H1 (cell line): ENCODE results near the gene RNF5. TPM values are rescaled to one million over a fixed set of nuclear protein-coding genes. Genes with fewer than 3 reads are reported as not detected.
A peak's percentile ranks its signal among the peaks of the same experiment; 100 is the strongest.

Source experiments
- CTCF ChIA-PET: fragments of 300-600 bp; sonication (Branson Sonifier 250); formaldehyde crosslinking; loops from one replicate; lab custom pipeline; 2021; ENCODE audit not compliant: partially characterized antibody; lab: Charles Lee
- POLR2A ChIA-PET: fragments of 300-600 bp; sonication (Branson Sonifier 250); formaldehyde crosslinking; loops from one replicate; lab custom pipeline; 2021; ENCODE audit warnings: inconsistent platforms; ENCODE audit not compliant: partially characterized antibody; lab: Charles Lee
- DNase-seq, 2 experiments: peaks; one replicate each; pipeline versions ENCODE4 v3.0.0 to v3.0.0-alpha.2; 2010 to 2022; ENCODE audit warnings: low spot score in 2 of 2, low read depth in 1 of 2, mixed read lengths in 1 of 2
- FAIRE-seq: peaks from 2 replicates; lab custom pipeline; 2011; peaks lifted over from hg19 to GRCh38; lab: Jason Lieb, UNC
- H2AFZ ChIP-seq: 2 replicates; pipeline ENCODE4 v1.8.1; 2012; ENCODE audit warnings: low read length, inconsistent platforms
- H2AK5ac ChIP-seq: 2 replicates; pipeline ENCODE4 v1.6.1; 2013; ENCODE audit warnings: low read depth, low read length
- H2BK120ac ChIP-seq: replicated peaks from 2 replicates; pipeline ENCODE3; 2013; ENCODE audit warnings: low read depth, low read length, inconsistent platforms
- H2BK12ac ChIP-seq: 2 replicates; pipeline ENCODE4 v1.6.1; 2013; ENCODE audit warnings: low read depth, low read length
- H2BK15ac ChIP-seq: 2 replicates; pipeline ENCODE4 v1.6.1; 2013; ENCODE audit warnings: low read length
- H2BK20ac ChIP-seq: 2 replicates; pipeline ENCODE4 v1.6.1; 2013; ENCODE audit warnings: low read length
- H2BK5ac ChIP-seq: 2 replicates; pipeline ENCODE4 v1.6.1; 2013; ENCODE audit warnings: low read depth, low read length
- H3K14ac ChIP-seq: 2 replicates; pipeline ENCODE4 v1.6.1; 2013; ENCODE audit warnings: inconsistent platforms; ENCODE audit not compliant: insufficient read length
- H3K18ac ChIP-seq: 2 replicates; pipeline ENCODE4 v1.6.1; 2013; ENCODE audit warnings: low read length; ENCODE audit errors: extremely low read depth
- H3K23ac ChIP-seq: 2 replicates; pipeline ENCODE4 v1.6.1; 2013; ENCODE audit warnings: inconsistent platforms; ENCODE audit not compliant: insufficient read length
- H3K23me2 ChIP-seq: 2 replicates; pipeline ENCODE4 v1.6.1; 2013; ENCODE audit warnings: low read depth, low read length
- H3K27ac ChIP-seq: 2 replicates; pipeline ENCODE4 v1.6.1; 2011; ENCODE audit warnings: low read depth, low read length, inconsistent platforms
- H3K27me3 ChIP-seq, 4 experiments: replicated peaks in 1 of 4; 1 replicate in 1 of 4; 2 replicates in 3 of 4; pipeline versions ENCODE4 v1.6.1 to v1.8.1; 2011 to 2013; ENCODE audit warnings: low read length in 3 of 4, mild to moderate bottlenecking in 3 of 4, inconsistent platforms in 2 of 4, mixed read lengths in 2 of 4, moderate library complexity in 1 of 4; ENCODE audit not compliant: control insufficient read depth in 3 of 4, insufficient read depth in 3 of 4; ENCODE audit errors: extremely low read depth in 1 of 4
- H3K36me3 ChIP-seq, 4 experiments: 2 replicates each; pipeline versions ENCODE4 v1.6.1 to v1.8.1; 2011 to 2013; ENCODE audit warnings: mild to moderate bottlenecking in 4 of 4, low read length in 3 of 4, moderate library complexity in 2 of 4, control low read depth in 1 of 4, inconsistent platforms in 1 of 4; ENCODE audit not compliant: insufficient read depth in 4 of 4, control insufficient read depth in 2 of 4
- H3K4ac ChIP-seq: replicated peaks from 2 replicates; pipeline ENCODE3; 2013; ENCODE audit warnings: low read length, low read depth, mixed read lengths, inconsistent platforms; ENCODE audit not compliant: insufficient read length
- H3K4me1 ChIP-seq, 4 experiments: replicated peaks in 1 of 4; 1 replicate in 1 of 4; 2 replicates in 3 of 4; pipeline versions ENCODE4 v1.6.1 to v1.8.1; 2011 to 2013; ENCODE audit warnings: low read length in 3 of 4, inconsistent platforms in 2 of 4, mixed read lengths in 1 of 4; ENCODE audit not compliant: insufficient read depth in 4 of 4, control insufficient read depth in 3 of 4
- H3K4me2 ChIP-seq, 2 experiments: 2 replicates each; pipeline versions ENCODE4 v1.6.1 to v1.8.1; 2011 to 2013; ENCODE audit warnings: low read depth in 2 of 2, low read length in 2 of 2, control low read depth in 1 of 2, inconsistent platforms in 1 of 2, mild to moderate bottlenecking in 1 of 2; ENCODE audit not compliant: insufficient read depth in 1 of 2
- H3K4me3 ChIP-seq, 4 experiments: fragments of 200-600, 300-600 bp in 1 of 4; sonication (generic), shearing (Covaris generic), sonication (Bioruptor Twin) in 1 of 4; 2 replicates each; pipeline versions ENCODE4 v1.5.1 to v1.8.1; 2011 to 2016; ENCODE audit warnings: low read length in 4 of 4, low read depth in 3 of 4, control low read depth in 2 of 4, inconsistent platforms in 2 of 4, mild to moderate bottlenecking in 2 of 4, mixed read lengths in 1 of 4, moderate library complexity in 1 of 4; ENCODE audit not compliant: insufficient read depth in 2 of 4; ENCODE audit errors: extremely low read depth in 1 of 4
- H3K56ac ChIP-seq: replicated peaks from 2 replicates; pipeline ENCODE3; 2013; ENCODE audit warnings: low read depth, mild to moderate bottlenecking, mixed read lengths, low read length, inconsistent platforms; ENCODE audit not compliant: insufficient read length
- H3K79me1 ChIP-seq: 2 replicates; pipeline ENCODE4 v1.6.1; 2013; ENCODE audit warnings: low read depth, low read length, control low read depth
- H3K79me2 ChIP-seq, 2 experiments: 2 replicates each; pipeline versions ENCODE4 v1.6.1 to v1.8.1; 2012 to 2013; ENCODE audit warnings: low read length in 2 of 2, mild to moderate bottlenecking in 2 of 2, inconsistent platforms in 1 of 2; ENCODE audit not compliant: insufficient read depth in 2 of 2, control insufficient read depth in 1 of 2
- H3K9ac ChIP-seq, 4 experiments: replicated peaks in 1 of 4; 1 replicate in 1 of 4; 2 replicates in 3 of 4; pipeline versions ENCODE4 v1.6.1 to v1.8.1; 2011 to 2013; ENCODE audit warnings: low read depth in 3 of 4, low read length in 3 of 4, control low read depth in 2 of 4, mild to moderate bottlenecking in 2 of 4, moderate library complexity in 2 of 4, inconsistent platforms in 1 of 4; ENCODE audit errors: extremely low read depth in 1 of 4
- H3K9me3 ChIP-seq, 2 experiments: 2 replicates each; pipeline versions ENCODE4 v1.6.1 to v1.8.1; 2012 to 2013; ENCODE audit warnings: mild to moderate bottlenecking in 2 of 2, moderate library complexity in 2 of 2, control low read depth in 1 of 2, inconsistent platforms in 1 of 2, low read depth in 1 of 2, low read length in 1 of 2, mixed read lengths in 1 of 2; ENCODE audit not compliant: insufficient read depth in 2 of 2
- H4K20me1 ChIP-seq, 2 experiments: replicated peaks in 1 of 2; 2 replicates each; pipeline versions ENCODE3 to v1.8.1; 2011 to 2013; ENCODE audit warnings: inconsistent platforms in 2 of 2, low read length in 2 of 2, mild to moderate bottlenecking in 1 of 2; ENCODE audit not compliant: insufficient read depth in 2 of 2, control insufficient read depth in 1 of 2
- H4K5ac ChIP-seq: 2 replicates; pipeline ENCODE4 v1.6.1; 2013; ENCODE audit warnings: low read length, low read depth, mixed read lengths, inconsistent platforms; ENCODE audit not compliant: insufficient read length
- H4K8ac ChIP-seq: 2 replicates; pipeline ENCODE4 v1.8.0; 2013; ENCODE audit warnings: mild to moderate bottlenecking, moderate library complexity, low read length, inconsistent platforms; ENCODE audit not compliant: insufficient read depth; ENCODE audit errors: extremely low read depth
- H4K91ac ChIP-seq: replicated peaks from 2 replicates; pipeline ENCODE3; 2013; ENCODE audit warnings: low read length, mixed read lengths, inconsistent platforms; ENCODE audit not compliant: insufficient read length
- EGR1 ChIP-seq: IDR thresholded peaks from 2 replicates; pipeline ENCODE4 v1.6.1; 2011; ENCODE audit warnings: low read depth, low read length, borderline replicate concordance
- FOSL1 ChIP-seq: IDR thresholded peaks from 2 replicates; pipeline ENCODE4 v1.6.1; 2011; ENCODE audit warnings: mild to moderate bottlenecking, low read depth, low read length, moderate library complexity; ENCODE audit not compliant: insufficient read depth
- WGBS, 2 experiments: shearing (Covaris generic) in 1 of 2; methylation state at CpG; one replicate each; pipeline versions ENCODE4 v1.1.6 to v1.1.7; 2013 to 2015; ENCODE audit warnings: low lambda C conversion rate in 2 of 2, mixed read lengths in 2 of 2, inconsistent platforms in 1 of 2, low coverage in 1 of 2, missing lambda C conversion rate in 1 of 2; ENCODE audit not compliant: insufficient replicate concordance in 2 of 2, insufficient coverage in 1 of 2, insufficient read length in 1 of 2; ENCODE audit errors: extremely low coverage in 1 of 2, missing lambda C conversion rate in 1 of 2; 5-methylcytosine and 5-hydroxymethylcytosine counted together
- polyA plus RNA-seq, 7 experiments: library from polyadenylated mRNA; depleted of rRNA in 3 of 7; stranded (reverse) in 5 of 7; unstranded in 2 of 7; fragments of >200 nt in 5 of 7; fragments of 200-250 nt in 2 of 7; gene quantifications; 1 replicate in 5 of 7; 2 replicates in 1 of 7; 4 replicates in 1 of 7; pipeline versions ENCODE4 v1.2.1 to v1.2.3, GENCODE V29; 2011 to 2013; ENCODE audit warnings: missing spikeins in 2 of 7, mixed read lengths in 2 of 7
- total RNA-seq: library from RNA; stranded (reverse); fragmentation: NEBNext Ultra II Directional; extraction: Animal tissue kit (Norgen Biotek cat#: 25700); gene quantifications from 2 replicates; pipeline ENCODE4 v1.2.1, GENCODE V29; 2021

Gene RNF5
- total and polyA plus RNA-seq, 2 of the 8 experiments (the other 6 are each of a cell fraction or from before 2014, with no cell fraction given), result 90.0 to 158 TPM

DNA sequence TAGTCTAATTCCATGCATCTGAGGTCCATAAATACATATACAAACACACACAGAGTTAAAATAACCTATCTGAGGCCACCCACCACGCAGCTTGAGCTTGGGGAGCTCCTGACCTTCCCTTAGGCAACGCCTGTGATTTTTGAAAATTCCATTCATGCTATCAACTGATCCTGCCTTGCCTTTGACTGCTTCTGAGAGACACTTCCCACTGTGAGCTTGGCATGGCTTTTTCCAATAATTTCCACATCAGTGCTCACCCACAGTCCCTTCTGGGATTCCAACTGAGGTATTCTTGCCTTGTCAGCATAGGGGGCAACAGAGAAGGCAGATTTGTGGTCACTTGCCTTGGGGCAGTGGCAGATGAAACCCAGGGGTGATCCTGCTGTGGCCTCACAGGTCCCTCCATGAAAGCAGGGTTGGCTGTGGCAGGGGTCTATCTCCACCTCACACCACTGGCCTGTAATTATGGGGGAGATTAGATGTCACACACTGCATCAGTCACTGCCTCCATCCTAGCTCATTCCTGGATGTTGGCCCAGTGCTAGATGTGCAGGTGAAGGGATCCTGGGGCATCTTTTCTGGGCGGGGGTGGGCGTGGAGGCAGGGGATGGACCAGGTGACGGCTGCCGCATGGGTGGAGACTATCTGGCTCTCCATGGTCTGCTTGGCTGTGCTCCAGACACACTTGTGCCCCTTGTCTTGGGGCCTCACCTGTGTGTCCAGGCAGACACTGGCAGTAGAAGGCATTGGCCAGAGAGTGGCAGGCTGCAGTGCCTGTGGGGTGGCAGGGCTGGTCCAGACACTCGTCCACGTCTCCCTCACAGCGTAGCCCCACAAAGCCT lies 25.4 kb downstream of the RNF5 start:
- Histone ChIP-seq H3K79me2 (no peaks in the 10 kb centered on the region), H2BK12ac (0 out of 2 replicates have a peak overlapping the region, but pooled peaks have one; percentile 50)
- TF ChIP-seq FOSL1 (no peak), EGR1 (no peak)
- TF ChIP-seq, all 59 proteins: peak for 0
- H3K14ac ChIP-seq, result no peak overlapping the region
- H4K8ac ChIP-seq, result peak overlapping the region; percentile 87; the same call in 1 of the 2 replicates
- H3K23me2 ChIP-seq, result no peaks in the 10 kb centered on the region
- no peaks in the 10 kb centered on the region for H3K36me3 ChIP-seq
- no peaks in the 10 kb centered on the region for H3K79me1 ChIP-seq
- no peak overlapping the region for H3K23ac ChIP-seq
- H3K9me3 ChIP-seq, result no peaks in the 10 kb centered on the region
- no peak overlapping the region for H2BK5ac ChIP-seq
- H3K56ac ChIP-seq, result no peak overlapping the region
- no peak overlapping the region for H4K91ac ChIP-seq
- CTCF ChIA-PET, result interaction anchor here (1.1 to 1.8 kb wide), 2 partner anchors 18 to 34 kb away, joined by 3 read pairs; no protein-coding TSS in a partner anchor
- POLR2A ChIA-PET, result interaction anchor here (1.2 to 1.4 kb wide), 2 partner anchors 9 to 18 kb away, joined by 3 to 4 read pairs; no protein-coding TSS in a partner anchor
- no peak overlapping the region for H2BK20ac ChIP-seq
- WGBS, 2 experiments, result 89% methylated on average over 7 of the region's 9 CpGs; no CpG with 5 or more reads in 1 of the 2 experiments
- DNase-seq (no peak), FAIRE-seq (no peak)
- H3K27me3 ChIP-seq, result no peaks in the 10 kb centered on the region
- H4K20me1 ChIP-seq, result no peaks in the 10 kb centered on the region
- H3K27ac ChIP-seq, result no peak overlapping the region
- no peak overlapping the region for H2BK15ac ChIP-seq
- no peak overlapping the region for H2AFZ ChIP-seq
- no peak overlapping the region for H3K18ac ChIP-seq
- no peak overlapping the region for H4K5ac ChIP-seq
- H3K4me1 ChIP-seq, result no peaks in the 10 kb centered on the region
- H2AK5ac ChIP-seq, result no peak overlapping the region; the same call in 1 of the 2 replicates
- no peak overlapping the region for H3K4me3 ChIP-seq
- H3K9ac ChIP-seq, result no peak overlapping the region
- no peak overlapping the region for H2BK120ac ChIP-seq
- no peak overlapping the region for H3K4ac ChIP-seq
- no peak overlapping the region for H3K4me2 ChIP-seq
